Measurements from ENCODE around the gene DDX54. TPM values are rescaled to one million over a fixed set of nuclear protein-coding genes. Genes with fewer than 3 reads are reported as not detected.

Gene DDX54, protein sequence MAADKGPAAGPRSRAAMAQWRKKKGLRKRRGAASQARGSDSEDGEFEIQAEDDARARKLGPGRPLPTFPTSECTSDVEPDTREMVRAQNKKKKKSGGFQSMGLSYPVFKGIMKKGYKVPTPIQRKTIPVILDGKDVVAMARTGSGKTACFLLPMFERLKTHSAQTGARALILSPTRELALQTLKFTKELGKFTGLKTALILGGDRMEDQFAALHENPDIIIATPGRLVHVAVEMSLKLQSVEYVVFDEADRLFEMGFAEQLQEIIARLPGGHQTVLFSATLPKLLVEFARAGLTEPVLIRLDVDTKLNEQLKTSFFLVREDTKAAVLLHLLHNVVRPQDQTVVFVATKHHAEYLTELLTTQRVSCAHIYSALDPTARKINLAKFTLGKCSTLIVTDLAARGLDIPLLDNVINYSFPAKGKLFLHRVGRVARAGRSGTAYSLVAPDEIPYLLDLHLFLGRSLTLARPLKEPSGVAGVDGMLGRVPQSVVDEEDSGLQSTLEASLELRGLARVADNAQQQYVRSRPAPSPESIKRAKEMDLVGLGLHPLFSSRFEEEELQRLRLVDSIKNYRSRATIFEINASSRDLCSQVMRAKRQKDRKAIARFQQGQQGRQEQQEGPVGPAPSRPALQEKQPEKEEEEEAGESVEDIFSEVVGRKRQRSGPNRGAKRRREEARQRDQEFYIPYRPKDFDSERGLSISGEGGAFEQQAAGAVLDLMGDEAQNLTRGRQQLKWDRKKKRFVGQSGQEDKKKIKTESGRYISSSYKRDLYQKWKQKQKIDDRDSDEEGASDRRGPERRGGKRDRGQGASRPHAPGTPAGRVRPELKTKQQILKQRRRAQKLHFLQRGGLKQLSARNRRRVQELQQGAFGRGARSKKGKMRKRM
- total RNA-seq (2014; rRNA removed; shearing (Covaris generic)): 54.5 and 61.9 TPM in 2 replicates
- 72.3 and 125 TPM in 2 replicates for polyA plus RNA-seq (2014; cell fraction: nucleus; rRNA removed)

DNA sequence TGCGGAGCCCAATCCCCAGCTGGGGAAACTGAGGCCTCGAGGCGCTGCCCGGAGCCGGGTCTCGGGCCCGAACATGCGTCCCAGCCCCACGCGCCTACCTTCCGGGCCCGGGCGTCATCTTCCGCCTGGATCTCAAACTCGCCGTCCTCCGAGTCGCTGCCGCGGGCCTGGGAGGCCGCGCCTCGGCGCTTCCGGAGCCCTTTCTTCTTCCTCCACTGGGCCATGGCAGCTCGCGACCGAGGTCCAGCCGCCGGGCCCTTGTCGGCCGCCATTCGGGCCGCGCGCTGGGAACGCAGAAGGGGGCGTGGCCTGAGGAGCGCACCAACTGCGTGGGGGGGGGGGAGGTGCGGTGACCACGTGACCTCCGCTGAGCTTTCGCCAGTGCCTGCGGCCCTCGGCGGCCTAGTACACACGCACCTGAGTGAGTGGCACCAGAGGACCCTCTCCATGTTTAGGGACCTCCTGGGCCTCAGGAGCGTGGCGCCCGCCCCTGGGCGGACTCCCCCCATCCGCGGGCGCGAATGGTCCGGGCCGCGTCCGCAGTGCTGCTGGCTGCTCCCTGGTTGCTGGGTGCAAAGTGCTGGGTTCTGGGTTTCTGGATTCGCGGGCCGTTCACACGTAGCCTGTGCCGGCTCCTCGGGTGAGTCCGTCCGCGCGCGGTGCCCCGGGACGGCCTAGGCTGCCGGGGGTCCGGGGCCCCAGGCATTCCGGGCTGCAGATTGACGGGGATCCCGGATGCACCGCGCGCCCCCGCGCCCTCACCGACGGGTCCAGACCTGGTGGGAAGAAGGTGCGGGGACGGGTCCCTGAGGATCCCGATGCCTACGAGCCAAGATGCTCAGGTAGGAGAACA lies at the start of gene DDX54, which contains the start of gene RITA1:
DDX54 (minus strand) TSS at position 299 of the 853 bp plus-strand sequence; CDS start at position 272, 27 bp downstream.
RITA1 (plus strand) TSS at position 542 of the 853 bp plus-strand sequence. CDS start 1,026 bp downstream, outside the sequence.
- peak; percentile 55 for DNase-seq (ENCODE audit: extremely low read depth, low read depth)

DNA sequence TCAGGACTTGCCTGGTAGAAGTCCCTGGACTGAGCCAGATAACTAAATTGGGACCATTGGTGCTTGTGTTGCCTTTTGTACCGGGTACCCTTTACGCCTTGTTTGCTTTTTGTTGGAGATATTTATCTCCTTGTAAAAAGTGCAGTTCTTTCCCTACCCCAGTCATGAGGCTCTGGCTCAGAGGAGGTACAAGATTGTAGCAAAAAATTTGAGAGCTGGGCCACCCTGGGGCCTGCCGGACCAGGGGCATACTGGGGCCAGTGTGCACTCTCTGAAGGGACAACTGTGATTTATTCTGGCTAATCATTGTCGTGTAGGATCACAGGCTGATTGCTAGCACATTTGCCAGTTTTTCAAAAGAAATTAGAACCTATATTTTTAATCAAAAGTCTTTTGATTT lies 49.2 kb upstream of the DDX54 start:
- DNase-seq (ENCODE audit: extremely low read depth, low read depth): no peak

DNA sequence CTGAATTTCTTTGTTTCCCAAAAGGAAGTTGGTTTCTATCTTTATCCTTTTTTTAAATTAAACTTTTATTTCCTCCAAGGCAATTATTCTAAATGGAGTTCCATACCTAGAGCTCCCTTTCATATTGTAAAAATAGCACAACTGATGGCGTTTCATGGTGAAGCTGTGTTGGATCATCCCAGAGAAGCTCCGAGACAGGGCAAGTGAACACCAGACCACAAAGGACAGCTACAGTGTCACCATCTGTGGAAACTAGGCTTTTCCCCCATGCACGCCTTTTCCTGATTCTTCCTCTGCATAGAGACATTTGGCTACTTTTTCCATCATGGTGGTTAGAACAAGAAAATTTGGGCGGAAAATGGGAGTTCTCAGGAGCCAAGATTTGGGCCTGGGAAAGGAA lies 48.7 kb upstream of the DDX54 start:
- DNase-seq (ENCODE audit: extremely low read depth, low read depth): no peak

DNA sequence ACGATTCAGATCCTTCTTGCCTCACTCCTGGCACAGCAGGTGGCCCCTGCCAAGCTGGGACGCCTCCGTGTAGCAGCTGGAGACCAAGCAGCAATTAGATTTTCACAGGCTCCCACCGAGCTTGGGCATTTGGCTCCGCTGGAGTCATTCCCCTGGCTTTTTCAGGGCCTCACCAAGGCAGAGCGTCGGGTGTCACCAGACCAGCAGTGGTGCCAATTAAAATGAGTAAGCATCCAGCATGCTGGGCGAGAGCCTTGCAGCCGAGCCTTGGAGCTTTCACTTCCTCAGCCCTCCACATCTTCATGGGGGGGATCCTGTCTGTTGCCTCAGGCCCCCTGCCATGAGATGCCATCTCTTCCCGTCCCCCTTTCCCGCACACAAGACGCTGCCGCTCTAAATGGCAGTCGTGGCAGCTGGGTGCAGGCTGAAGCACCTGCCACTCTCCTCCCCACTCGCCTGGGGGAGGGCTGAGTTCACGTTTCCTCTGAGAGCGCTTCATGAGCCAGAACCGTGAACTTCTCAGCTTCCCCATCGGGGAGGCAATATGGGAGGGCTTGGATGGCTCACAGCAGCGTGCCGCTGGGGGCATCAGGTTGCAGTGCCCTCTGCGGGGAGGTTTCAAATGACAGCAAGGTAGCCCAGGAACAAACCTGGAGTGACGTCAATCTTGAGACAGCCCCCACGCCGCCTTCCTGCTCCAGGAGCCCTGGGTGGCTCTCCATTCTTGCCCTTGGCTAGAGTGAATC lies 47.7 kb upstream of the DDX54 start:
- DNase-seq (ENCODE audit: extremely low read depth, low read depth): no peak

DNA sequence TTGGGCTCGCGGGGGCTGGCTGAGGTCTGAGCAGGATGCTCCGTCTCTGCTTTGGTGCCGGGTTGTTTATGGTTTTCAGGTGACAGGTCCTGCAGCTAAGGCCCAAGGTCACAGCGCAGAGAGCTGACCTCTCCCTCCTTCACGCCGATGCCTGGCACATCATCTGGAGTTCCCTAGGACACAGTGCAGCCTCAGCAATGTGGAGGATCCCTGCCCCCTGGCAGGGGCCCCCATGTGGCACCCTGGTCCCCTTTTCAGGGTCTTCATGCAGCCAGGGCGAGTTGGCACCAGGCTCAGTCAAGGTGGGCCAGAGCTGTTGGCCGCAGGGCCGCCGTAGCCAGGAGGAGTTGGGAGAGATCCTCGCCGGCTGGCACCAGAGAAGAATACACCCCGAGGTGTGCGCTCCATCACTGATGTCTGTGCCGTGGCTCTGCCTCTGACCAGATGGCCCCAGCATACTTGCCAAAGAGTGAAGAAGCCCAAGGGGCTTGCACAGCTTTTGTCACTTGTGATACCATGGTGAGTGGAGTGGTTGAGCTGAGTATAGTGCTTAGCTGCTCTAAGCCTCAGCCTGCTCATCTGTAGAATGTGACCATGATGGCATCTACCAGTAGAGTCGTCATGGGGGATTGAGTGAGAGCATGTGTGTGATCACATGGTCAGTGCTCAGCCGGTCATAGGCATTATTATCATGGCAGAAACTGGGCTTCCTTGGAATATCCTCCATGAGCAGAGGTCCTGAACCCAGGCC lies 47.0 kb upstream of the DDX54 start:
- no peak for DNase-seq (ENCODE audit: extremely low read depth, low read depth)

DNA sequence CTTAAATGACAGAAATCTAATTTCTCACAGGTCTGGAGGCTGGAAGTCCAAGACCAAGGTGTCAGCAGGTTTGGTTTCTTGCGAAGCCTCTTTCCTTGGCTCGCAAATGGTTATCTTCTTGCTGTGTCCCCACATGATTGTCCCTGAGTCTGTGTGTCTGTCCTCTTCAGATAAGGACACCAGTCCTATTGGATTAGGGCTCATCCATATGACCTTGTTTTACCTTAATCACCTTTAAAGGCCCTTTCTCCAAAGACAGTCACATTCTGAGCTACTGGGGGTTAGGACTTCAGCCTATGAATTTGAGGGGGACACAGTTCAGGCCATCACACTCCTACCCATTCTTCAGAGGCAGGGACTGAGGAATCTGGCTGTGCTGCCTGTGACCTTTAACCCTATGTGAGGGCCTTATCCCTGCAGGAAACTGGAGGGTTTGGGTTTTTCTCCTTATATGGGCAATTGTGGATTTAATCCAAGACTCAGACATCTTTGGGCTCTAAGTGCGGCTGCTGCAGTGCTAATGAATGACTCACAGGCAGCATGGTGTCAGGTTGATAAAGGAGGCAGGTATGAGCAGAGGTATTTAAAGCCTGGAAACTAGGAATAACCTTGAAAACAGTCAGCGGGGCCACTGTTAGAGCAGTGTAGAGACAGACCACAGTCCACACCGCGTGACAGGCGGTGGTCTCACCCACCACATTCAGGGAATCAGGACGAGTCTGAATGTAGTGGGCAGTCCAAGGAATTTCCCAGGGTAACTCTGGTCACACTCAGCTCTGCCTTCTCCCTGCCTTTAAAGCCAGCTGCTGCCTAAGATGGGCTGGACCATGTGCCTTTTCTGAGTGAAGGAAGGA lies 46.2 kb upstream of the DDX54 start:
- no peak for DNase-seq (ENCODE audit: extremely low read depth, low read depth)

DNA sequence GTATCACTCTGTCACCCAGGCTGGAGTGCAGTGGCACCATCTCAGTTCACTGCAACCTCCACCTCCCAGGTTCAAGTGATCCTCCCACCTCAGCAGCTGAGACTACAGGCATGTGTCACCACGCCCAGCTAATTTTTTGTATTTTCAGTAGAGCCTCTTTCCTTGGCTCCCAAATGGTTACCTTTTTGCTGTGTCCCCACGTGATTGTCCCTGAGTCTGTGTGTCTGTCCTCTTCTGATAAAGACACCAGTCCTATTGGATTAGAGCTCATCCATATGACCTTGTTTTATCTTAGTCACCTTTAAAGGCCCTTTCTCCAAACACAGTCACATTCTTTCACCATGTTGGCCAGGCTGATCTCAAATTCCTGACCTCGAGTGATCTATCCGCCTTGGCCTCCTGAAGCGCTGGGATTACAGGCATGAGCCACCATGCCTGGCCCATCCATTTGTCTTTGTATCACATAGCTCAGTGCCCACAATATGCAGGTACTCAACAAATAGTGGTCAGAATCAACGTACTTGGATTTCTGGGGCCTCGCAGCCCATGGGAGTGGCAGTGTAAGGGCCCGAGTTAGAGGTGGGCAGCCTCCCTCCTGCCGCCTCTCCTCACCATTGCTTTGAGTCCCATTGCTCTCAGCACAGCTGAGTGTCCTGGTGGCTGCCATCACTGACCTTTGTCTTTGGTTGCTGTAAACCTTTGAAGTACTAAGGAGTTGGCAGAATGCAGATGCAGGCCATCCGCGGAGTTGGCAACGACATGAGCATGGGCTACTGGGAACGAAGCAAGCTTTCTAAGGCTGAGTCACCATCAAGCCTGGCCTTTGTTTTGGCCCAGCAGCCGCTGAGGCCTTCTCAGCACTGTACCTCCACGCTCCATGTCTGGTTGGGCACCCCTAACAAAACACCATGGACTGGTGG lies 45.3 kb upstream of the DDX54 start:
- DNase-seq (ENCODE audit: extremely low read depth, low read depth): no peak

DNA sequence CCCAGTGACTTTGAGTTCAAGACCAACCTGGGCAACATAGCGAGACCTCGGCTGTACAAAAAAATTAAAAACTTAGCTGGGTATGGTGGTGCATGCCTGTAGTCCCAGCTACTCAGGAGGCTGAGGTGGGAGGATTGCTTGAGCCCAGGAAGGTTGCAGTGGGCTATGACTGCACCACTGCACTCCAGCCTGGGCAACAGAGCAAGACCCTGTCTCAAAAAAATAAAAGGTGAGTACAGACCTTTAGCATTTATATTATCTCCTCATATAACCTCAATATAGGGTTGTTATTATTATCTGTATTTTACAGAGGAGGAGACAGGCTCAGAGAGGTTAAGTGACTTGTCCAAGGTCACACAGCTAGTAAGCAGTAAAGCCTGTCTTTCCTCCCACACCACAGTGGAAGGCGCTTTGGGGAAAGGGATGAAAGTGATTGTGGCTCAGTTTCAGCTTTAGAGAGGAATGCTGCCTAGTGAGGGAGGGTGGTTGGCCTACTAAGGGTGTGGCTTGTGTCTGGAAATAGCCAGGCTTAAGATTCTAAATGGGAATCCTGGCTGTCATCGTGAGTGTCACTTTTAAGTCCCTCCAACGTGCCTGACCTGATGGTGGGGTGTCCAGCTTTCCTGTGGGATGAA lies 43.2 kb upstream of the DDX54 start:
- no peak for DNase-seq (ENCODE audit: extremely low read depth, low read depth)

DNA sequence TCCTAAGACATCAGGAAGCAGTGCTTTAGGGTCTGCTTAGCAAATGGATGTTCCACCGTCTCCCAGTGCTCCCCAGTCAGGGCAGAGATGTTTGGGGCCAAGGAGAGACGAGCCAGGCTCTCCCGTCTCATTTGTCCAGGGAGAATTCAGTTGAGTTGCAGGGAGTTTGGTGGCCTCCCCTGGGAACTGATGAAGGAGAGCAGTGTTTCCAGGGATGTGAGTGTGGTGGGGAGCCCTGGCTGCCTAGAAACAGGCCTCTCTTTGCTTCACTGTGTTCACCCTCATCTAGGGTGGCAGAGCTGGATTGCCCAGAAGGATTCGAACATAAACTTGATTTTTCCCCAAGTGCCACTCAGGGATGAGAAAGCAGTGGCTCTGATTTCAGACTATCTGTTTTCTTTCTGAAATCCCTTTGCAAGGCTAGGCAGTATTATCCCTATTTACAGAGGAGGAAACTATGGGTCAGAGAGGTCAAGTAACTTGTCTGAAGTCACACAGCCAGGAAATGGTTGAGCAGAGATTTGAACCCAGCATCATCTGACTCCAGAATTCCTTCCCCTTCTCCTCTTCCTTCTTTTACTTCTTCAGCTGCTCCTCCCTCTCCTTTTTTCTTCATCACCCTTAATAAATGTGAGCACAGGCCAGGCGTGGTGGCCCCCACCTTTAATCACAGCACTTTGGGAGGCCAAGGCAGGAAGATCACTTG lies 42.6 kb upstream of the DDX54 start:
- DNase-seq (ENCODE audit: extremely low read depth, low read depth): no peak

DNA sequence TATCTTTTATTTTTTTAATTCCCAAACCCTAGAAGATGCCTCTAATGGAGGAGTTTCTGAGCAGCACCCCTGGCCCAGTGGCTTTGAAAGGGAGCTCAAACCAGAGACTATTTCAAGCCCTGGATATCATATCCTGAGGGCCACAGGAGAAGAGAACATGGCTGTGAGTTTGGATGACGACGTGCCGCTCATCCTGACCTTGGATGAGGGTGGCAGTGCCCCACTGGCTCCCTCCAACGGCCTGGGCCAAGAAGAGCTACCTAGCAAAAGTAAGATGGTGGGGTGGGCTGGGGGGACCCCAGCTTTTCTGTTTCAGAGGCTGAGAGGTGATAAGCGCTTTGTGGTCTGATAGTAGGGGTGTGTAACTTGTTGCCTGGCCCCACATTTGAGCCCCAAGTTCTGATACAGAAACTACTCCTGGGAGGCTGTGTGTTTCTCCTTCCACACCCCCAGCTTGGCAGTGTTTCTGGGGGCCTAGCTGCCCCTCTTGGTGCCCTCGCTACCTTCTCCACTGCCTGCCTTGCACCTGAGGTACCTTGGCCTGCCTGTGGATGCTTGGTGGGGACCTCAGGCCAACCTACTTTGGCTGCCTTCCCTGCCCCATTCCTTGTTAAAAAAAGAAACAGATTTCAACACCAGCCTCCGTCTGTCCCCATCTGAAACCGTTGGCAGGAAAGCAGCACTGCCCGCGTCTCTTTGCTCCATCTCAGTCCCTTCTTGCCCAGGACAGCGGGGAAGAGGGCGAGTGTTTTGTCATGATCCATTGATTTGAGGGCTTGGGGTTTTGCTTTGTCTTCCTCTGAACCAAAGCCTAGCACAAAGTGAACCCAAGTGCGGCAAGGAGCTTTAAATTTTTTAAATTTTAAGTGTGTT lies 41.7 kb upstream of the DDX54 start:
- DNase-seq (ENCODE audit: extremely low read depth, low read depth): no peak

DNA sequence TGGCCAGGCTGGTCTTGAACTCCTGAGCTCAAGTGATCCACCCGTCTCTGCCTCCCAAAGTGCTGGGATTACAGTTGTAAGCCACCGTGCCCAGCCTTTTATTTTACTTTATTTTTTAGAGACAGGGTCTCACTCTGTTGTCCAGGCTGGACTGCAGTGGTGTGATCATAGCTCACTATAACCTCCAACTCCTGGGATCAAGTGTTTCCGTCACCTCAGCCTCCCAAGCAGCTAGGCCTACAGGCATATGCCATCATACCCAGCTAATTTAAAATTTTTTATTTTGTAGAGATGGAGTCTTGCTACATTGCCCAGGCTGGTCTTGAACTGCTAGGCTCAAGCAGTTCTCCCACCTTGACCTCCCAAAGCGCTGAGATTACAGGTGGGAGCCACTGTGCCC lies 39.7 kb upstream of the DDX54 start:
- DNase-seq (ENCODE audit: extremely low read depth, low read depth): no peak

DNA sequence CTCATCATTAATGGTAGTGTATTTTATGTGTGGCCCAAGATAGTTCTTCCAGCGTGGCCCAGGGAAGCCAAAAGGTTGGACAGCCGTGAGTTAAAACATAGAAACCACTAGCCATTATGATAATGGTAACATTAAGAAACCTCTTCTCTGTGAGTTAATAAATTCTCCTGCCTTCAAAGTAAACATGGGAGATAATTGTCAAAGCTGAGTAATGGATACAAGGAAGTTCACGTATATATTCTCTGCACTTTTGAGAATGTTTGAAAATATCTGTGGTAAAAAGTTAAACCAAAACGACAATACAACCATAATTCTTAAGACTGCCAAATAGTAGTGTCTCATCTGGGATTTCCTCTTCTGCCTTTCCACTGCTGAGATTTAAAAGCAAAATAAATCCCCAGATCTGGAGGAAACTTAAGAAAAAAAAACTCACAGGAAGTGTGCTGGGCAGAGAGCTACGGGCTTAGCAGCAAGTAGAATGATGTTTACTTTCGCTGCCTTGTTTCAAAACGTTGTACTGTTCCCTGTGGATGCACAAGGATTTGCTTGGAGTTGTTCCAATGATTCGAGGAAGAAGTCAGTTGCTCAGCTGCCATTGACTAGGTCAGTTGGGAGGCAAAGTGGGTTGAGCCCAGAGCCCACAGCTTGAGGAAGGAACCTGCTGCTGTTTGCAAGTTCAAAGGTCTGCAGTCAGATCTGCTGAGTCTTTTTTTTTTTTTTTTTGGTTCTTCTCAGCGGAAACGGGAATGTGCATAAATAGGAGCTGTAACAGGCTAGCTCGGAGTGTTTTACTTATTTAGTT lies 37.7 kb upstream of the DDX54 start:
- DNase-seq (ENCODE audit: extremely low read depth, low read depth): peak; percentile 64

DNA sequence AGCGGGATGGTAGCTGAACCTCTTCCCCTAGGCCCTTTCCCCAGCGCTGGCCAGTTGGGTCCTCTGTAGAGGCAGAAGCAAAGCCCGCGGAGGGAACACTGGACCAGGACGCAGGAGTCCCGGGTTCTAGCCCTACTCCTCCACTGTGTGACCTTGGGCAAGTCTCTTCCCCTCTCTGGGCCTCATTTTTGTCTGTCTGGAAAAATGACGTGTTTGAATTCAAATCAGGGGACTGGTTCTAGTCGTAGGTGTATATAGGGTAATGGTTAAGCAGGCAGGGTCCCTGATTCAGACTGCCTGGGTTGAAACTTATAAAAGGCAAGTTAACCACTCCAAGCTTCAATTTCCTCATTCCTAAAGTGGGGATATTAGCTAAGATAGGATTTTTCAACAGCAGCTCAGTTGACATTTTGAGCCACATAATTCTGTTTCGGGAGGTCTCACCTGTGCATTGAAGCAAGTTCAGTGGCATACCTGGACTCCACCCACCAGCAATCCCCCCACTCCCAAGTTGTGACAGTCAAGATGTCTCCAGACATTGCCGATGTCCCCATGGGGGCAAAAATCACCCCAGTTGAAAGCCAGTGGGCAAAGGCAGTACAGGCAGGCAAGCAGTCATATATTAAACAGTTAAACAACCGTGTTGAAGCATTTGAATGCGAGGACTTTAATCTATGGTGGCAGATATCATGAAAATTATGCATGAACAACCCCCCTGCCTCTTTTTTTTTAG lies 36.9 kb upstream of the DDX54 start:
- DNase-seq (ENCODE audit: extremely low read depth, low read depth): peak; percentile 19

All from NCI-H460 (cell line).